Activated gamma-delta T cell (primary cell): ENCODE results near the gene PGD.
"Not testable (repeated sequence)": the region's sequence is repeated elsewhere in the genome, so short reads cannot be mapped to it uniquely, and the experiment has no call there.

Experiments
- DNase-seq: peaks from one replicate; lab custom pipeline; 2025; lab: John Stamatoyannopoulos, UW

PGD gene

DNA sequence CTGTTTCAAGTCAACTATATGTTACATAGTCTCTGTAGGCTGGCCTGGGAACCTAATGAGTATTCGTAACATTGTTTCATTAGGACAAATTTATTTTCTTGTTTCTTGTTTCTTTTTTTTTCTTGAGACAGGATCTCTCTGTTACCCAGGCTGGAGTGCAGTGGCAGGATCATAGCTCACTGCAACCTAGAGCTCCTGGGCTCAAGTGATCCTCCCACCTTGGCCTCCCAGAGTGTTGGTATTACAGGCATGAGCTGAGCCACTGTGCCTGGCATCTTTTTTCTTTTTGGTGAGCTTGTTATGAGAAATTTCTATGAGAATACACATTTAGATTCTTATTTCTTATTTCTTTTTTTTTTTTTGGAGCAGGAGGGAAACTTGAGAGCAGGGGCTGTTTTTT lies 38.2 kb downstream of the PGD start:
- no peak for DNase-seq

DNA sequence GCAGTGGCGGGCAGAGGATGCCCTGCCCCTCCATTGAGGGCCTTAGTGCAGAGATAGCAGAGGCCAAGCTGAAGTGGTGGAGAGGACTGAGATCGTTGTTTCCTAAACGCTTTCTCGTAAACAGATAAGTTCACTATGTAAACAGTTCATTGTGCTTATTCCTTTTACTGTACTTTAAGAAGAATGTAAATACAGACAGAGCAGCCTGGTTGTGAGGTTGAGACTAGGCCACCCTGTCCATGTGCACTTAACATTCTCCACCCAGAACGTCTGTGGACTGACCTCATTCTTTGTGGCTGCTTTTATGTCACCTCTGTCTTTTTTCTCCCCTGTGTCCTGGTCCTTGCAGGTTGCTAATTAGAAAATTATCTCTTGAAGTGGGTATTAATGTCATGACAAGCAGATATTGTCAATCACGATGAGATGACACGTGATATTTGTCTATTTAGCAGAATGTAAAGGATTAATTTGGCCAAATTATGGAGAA lies 39.9 kb downstream of the PGD start:
- DNase-seq, result no peak

DNA sequence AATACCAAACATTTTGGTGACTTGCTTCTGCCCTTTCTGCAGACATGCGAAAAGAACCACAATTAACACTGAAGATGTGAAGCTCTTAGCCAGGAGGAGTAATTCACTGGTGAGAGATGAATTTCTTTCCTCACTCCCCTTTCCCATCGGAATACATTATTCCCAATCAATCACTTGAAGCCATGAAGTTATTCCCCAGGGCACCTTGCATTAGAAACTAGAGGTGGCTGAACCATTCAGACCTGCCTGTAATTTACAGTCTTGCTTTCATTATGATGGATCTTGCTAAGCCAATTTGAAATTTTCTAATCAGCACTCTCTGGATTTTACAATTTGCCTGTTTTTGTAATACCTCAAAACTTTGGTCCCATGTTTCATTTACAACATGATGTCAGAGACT lies 41.4 kb downstream of the PGD start:
- no peak for DNase-seq

DNA sequence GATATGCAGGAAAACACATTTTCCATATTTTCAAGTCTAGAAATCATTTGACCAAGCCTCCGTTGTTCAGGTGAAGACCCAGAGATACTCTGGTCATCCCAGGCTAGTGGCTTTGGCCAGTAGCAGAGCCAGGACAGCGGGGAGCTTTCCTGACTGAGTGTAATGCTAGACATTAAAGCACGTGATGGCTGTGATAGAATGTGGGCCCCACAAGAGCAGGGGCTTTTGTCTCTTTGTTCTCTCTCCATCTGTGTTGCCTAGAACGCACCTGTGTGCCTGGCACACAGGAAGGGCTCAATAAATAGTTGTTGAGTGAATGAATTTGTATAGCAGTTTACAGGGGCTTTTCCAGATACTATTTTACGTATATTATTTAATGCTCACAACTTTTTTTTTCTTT lies 41.9 kb downstream of the PGD start:
- no peak for DNase-seq

DNA sequence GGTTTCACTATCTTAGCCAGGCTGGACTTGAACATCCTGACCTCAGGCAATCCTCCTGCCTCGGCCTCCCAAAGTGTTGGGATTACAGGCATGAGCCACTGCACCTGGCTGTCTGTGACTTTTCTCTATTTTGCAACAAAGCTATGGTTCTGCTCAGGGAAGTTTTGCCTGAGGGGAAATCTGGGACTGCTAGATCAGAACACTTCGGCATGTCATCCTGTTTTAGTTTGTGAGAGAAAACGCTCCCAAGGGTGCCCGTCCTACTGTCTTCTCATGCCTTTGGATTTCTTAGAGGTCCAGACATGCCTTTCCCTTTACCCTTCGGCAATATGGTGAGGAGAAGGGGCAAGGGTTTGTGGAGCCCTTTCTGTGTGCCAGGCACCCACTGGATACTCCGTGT lies 45.4 kb downstream of the PGD start:
- DNase-seq, result no peak

DNA sequence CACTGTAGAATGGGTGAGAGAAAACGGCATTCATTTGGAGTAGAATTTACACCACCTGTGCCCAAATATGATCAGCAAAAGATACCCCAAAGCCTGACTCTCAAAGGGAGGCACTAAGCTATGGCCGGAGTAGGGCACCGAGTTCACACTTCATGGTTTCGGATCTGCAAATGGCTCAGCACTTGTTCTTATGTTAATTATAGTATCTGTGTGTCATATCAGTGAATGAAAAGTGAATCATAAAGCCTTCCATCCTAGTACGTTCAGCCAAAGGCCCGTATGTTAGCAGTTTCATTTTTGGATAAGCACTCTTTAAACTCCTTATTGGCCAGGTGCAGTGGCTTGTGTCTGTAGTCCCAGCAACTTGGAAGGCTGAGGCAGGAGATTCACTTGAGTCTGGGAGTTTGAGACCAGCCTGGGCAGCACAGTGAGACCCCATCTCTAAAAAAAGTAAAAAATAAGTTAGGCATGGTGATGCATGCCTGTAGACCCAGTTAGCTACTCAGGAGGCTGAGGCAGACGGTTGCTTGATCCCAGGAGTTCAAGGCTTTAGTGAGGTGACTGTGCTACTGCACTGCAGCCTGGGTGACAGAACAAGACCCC lies 46.0 kb downstream of the PGD start:
- DNase-seq, result no peak

DNA sequence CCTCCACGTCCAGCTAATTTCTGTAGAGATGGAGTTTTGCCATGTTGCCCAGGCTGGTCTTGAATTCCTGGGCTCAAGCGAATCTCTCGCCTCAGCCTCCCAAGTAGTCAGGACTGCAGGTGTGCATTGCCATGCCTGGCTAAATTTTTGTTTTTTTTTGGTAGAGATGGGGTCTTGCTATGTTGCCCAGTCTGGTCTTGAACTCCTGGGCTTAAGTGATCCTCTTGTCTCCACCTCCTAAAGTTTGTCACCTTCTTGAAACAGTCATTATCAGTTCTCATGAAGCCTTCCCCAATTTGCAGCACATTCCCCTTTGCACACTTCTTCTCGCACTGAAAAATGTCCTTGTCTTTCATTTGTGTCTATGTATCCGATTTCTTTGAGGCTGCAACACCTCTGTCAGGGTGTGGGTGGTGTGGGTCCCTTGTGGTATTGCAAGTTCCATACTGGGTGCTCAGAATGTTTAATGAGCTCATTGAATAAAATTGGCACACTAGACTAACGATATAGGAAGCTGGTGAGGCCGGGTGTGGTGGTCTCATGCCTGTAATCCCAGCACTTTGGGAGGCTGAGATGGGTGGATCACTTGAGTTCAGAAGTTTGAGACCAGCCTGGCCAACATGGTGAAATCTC lies 48.0 kb downstream of the PGD start:
- DNase-seq, result no peak

DNA sequence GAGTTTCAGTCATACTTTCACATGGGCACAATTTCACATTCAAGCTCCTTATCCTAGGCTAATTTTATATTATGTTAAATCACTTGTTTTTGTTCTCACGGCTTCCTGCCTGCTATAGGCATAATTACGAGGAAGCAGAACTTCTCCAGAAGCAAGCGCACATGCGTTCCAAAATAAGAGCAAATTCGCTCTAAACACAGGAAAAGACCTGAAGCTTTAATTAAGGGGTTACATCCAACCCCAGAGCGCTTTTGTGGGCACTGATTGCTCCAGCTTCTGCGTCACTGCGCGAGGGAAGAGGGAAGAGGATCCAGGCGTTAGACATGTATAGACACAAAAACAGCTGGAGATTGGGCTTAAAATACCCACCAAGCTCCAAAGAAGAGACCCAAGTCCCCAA lies 50.9 kb downstream of the PGD start, which contains the start of gene CORT:
Gene CORT, plus strand, starts transcription at position 281 of the 400 bp plus-strand sequence. CDS start 193 bp downstream, outside the sequence.
- DNase-seq, result no peak

DNA sequence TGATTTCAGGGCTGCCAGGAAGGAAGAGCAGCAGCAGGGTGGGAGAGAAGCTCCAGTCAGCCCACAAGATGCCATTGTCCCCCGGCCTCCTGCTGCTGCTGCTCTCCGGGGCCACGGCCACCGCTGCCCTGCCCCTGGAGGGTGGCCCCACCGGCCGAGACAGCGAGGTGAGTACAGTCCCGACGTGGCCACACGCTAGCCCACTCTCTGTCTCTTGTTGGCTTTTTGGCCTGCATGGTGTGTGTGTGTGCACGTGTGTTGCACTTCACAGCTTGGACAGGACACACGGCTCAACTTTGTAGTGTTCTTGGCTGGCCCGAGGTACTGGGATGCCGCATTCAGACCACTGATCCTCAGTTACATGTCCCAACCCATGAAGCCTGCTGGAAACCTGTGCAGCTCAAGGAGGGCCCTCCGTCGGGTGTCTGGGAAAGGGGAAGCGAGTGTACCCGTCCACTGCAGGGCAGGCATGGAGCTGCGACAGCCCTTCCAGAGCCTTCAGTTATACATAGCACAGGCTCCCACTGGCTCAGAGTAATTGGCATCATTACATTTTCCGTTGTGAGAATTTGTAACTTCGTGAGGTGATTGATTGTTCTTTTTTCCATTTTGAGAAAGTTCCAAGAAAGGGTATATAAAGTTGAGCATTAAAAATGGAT lies 51.4 kb downstream of the PGD start:
- DNase-seq, result no peak

DNA sequence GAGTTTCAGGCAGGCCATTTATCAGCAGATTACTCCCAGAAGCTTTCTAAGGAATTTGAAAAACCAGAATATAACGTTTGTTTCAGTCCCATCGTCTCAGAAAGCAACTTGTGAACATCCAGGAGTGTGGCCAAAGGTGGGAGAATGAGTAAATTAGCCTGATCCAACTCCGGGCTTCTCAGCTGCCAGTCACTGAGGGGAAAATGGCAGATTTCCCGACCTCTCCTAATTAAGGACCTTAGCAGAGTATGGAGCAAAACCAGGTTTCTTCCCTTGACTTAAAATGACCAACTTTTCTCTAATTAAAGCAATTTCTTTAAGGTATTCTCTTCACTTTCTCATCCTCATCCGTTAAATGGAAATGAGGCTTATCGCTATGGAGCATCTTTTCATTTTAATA lies 52.0 kb downstream of the PGD start:
- no peak for DNase-seq

DNA sequence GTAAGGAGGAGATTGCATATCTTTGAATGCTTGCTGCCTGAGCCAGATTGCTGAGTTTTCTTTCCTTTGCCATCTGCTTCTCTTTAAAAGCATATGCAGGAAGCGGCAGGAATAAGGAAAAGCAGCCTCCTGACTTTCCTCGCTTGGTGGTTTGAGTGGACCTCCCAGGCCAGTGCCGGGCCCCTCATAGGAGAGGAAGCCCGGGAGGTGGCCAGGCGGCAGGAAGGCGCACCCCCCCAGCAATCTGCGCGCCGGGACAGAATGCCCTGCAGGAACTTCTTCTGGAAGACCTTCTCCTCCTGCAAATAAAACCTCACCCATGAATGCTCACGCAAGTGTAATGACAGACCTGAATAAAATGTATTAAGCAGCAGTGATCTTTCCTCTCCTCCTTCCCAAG lies 52.4 kb downstream of the PGD start:
- no peak for DNase-seq

DNA sequence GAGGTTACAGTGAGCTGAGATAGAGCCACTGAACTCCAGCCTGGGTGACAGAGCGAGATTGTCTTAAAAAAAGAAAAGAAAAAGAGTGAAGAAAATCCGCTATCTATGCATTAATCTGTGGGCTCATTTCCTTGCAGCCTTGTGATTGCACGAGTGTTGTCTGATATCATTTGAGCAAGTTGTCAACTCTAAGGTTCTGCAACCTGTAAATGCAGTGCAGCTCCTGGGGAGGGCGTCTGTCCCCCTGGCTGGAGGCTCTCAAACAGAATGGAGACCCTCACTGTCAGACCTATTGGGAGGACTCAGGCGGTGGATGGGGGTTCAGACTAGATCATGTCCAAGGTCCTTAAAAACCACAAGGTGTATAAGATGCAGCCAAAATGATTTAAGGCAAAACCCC lies 57.2 kb downstream of the PGD start:
- no peak for DNase-seq

DNA sequence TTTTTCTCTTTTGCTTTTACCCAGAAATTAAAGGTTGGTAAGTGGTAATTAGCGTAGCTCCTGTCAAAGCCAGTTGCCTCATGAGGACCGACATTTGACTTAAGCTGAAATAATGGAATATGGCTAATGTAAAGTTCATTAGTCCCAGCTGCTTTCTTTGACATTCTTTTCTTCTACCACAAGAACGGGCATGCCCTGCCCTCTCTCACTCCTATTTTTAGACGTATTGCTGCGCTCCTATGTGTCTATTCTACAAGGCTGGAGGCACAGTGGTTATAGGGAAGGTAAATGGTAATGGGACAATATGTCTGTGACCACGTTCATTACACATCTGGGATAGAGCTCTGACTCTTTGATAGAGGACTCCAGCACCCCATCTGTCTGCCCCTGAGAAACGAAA lies 57.8 kb downstream of the PGD start:
- DNase-seq, result no peak

DNA sequence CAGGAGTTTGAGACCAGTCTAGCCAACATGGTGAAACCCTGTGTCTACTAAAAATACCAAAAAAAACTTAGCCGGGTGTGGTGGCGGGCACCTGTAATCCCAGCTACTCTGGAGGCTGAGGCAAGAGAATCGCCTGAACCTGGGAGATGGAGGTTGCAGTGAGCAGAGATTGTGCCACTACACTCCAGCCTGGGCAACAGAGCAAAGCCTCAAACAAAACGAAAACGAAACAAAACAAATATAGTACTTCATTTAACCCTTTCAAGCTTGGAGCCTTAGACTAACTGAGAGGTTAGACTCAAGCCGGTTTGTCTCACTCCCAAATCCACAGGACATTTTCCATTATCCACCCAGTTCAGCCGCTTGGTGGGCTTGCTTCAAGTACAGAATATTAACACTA lies 58.6 kb downstream of the PGD start:
- DNase-seq, result not testable (repeated sequence)

DNA sequence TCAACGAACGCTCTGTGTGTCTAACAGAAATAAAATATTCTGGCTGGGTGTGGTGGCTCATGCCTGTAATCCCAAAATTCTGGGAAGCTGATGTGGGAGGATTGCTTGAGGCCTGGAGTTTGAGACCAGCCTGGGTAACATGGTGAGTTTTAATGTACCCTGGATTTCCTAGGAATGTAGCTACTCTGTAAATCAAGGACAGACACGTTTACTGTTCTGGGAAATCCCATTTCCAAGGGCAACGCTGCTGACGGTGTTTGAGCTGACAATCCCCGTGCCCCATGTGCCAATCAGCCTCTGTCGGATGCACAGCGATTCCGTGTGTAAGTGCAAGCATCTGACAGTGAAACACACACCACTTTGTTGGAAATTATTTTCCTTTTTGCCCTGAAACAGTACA lies 59.0 kb downstream of the PGD start:
- DNase-seq, result no peak

DNA sequence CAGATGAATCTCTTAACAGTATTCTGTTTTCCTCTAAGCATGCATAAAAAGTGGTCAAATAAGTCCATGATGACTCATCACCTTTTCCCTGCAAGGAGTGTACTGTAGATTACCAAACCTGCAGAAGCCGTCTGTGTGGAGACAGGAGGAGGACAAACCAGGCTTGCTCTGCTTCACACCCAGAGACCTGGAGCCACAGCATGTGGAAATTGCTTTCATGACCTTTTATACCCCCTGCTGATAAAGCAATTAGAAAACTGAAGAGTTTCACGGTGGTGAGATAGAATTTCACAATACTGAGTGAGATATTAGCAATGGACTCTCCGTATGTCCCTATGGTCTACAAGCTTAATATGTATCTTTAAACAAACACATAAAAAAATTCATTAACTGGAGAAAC lies 60.3 kb downstream of the PGD start:
- no peak for DNase-seq

DNA sequence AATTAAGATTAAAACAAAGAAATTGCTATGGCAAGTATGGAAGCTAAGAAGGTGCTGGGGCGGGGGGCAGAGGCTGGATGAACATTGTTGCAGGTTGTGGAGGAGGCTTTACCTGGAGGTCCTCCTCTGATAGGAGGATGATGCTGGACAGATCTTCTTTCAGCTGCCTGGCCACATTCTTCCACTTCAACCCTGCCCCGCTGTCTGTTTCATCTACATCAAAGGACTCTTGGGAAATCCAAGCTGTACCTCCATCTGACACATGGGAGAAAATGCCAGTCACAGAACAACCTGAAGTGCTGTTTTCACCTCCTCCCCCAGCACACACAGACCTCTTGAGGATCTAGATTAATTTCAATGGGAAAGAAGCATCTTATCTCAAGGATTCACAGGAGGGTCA lies 68.2 kb downstream of the PGD start:
- DNase-seq, result no peak

DNA sequence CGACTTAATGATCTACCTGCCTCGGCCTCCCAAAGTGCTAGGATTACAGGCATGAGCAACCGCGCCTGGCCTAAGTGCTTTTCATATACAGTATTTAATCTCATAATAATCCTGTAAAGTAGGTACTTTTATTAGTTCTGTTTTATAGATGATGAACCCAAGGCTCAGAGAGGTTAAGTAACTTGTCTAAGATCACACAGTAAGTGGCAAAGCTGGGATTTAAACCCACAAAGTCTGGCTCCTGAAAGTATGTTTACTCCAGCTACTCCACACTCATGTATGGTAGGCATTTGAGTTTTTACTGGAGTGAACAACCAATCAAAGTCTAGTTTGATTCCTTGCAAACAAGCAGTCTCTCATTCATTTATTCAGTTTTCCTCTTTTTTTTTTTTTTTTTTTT lies 71.2 kb downstream of the PGD start:
- no peak for DNase-seq
